ENCODE data around the gene TMEM245. TPM values are rescaled to one million over a fixed set of nuclear protein-coding genes. Genes with fewer than 3 reads are reported as not detected.

The TMEM245 gene
- polyA plus RNA-seq, 2 of the 4 experiments (the other 2 are of a cell fraction): 44.9 to 88.9 TPM

- CTCF ChIA-PET: interaction anchor here (1.4 kb wide), 1 partner anchor 13 kb away, joined by 4 read pairs; no protein-coding TSS in a partner anchor
- no peak for FAIRE-seq
These were observed 45.4 kb downstream of the TMEM245 start for GRCh38 chr9:109074236-109074889.

GRCh38 chr9:109072821-109073435, 46.8 kb downstream of the TMEM245 start:
- DNase-seq (ENCODE audit: low read depth in 1 of 2, low spot score in 1 of 2): no peak
- 91% methylated on average over 2 of the region's 2 CpGs for WGBS (ENCODE audit: missing lambda C conversion rate)
- CTCF ChIA-PET: interaction anchor here (0.6 kb wide), 1 partner anchor 62 kb away, joined by 5 read pairs; no protein-coding TSS in a partner anchor
- ATAC-seq: no peak
- Histone ChIP-seq H3K4me3 (no peak overlapping the region), H3K4me2 (no peak overlapping the region), H3K27ac (no peak overlapping the region), H3K9me3 (no peaks in the 10 kb centered on the region), H3K4me1 (no peaks in the 10 kb centered on the region)
- no peak for FAIRE-seq
- TF ChIP-seq MAX (IDR thresholded peaks at IDR 0.05) (no peak), SREBF2 (IDR thresholded peaks at IDR 0.05) (no peak)
- POLR2A ChIA-PET: no interaction called here

More at GRCh38 chr9:109074236-109074889, 45.4 kb downstream of the TMEM245 start:
- Histone ChIP-seq H3K4me2 (no peak overlapping the region), H3K27ac (no peak overlapping the region), H3K9me3 (no peaks in the 10 kb centered on the region), H3K4me3 (no peak overlapping the region), H3K4me1 (no peaks in the 10 kb centered on the region)
- ATAC-seq (no peak), DNase-seq (ENCODE audit: low read depth in 1 of 2, low spot score in 1 of 2) (no peak)
- TF ChIP-seq ZFP36 (IDR thresholded peaks at IDR 0.05; ENCODE audit: borderline replicate concordance, partially characterized antibody): no peak
- POLR2A ChIA-PET: interaction anchor here (0.6 kb wide), 2 partner anchors 51 to 78 kb away, joined by 3 read pairs; no protein-coding TSS in a partner anchor
- WGBS (ENCODE audit: missing lambda C conversion rate): 82% methylated on average over 7 of the region's 7 CpGs

GRCh38 chr9:109072133-109072692, 47.5 kb downstream of the TMEM245 start:
- no peak overlapping the region for H3K4me3 ChIP-seq
- ChIA-PET CTCF (no interaction called here), POLR2A (no interaction called here)
- H3K9me3 ChIP-seq: no peaks in the 10 kb centered on the region
- H3K27ac ChIP-seq: no peak overlapping the region
- no peaks in the 10 kb centered on the region; the same call in 2 of the 3 replicates for H3K4me1 ChIP-seq
- no peak for TF ChIP-seq ZFP36 (IDR thresholded peaks at IDR 0.05; ENCODE audit: borderline replicate concordance, partially characterized antibody)
- TF ChIP-seq POLR2AphosphoS2 (conservative IDR thresholded peaks at IDR 0.05; ENCODE audit: low read length): no peak
- no peak for TF ChIP-seq CTCF (IDR thresholded peaks at IDR 0.05)
- no peak for TF ChIP-seq RNF2 (IDR thresholded peaks at IDR 0.05; ENCODE audit: borderline replicate concordance, low read depth)
- TF ChIP-seq POLR2A (IDR thresholded peaks at IDR 0.05; ENCODE audit: low read length): no peak
- TF ChIP-seq KDM1A (IDR thresholded peaks at IDR 0.05; ENCODE audit: low read depth): no peak
- no peak for TF ChIP-seq ZSCAN20 (CRISPR knock-in tag; IDR thresholded peaks at IDR 0.05)
- TF ChIP-seq HMGXB4 (CRISPR knock-in tag; IDR thresholded peaks at IDR 0.05; ENCODE audit: borderline replicate concordance): no peak
- no peak for TF ChIP-seq ZC3H11A (IDR thresholded peaks at IDR 0.05)
- no peak for TF ChIP-seq ATOH8 (CRISPR knock-in tag; IDR thresholded peaks at IDR 0.05; ENCODE audit: low read depth)
- TF ChIP-seq SREBF2 (IDR thresholded peaks at IDR 0.05): no peak
- no peak for TF ChIP-seq HES2 (IDR thresholded peaks at IDR 0.05)
- 95% methylated on average over 8 of the region's 8 CpGs for WGBS (ENCODE audit: missing lambda C conversion rate)
- DNase-seq (ENCODE audit: low read depth in 1 of 2, low spot score in 1 of 2) (no peak), FAIRE-seq (no peak), ATAC-seq (no peak)
- no peak overlapping the region for H3K4me2 ChIP-seq
